Measurements from ENCODE around the gene PAX1.

PAX1 gene

DNA sequence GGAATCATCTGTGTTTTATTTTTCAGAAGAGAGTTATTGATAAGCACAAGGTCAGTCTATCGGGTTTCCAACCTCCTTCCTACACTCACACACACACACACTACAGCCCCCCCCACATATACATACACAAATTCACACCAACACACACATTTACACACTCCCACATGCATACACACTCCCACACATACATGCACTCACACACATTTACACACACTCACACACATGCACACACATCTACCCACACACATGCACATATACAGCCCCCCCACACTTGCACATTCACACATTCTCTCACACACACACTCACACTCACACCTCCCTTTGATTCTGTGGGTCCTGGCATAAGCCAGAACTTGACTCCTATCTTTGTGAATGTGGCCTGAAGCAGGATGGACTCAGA, 34.5 kb upstream of the PAX1 start:
- no peak for TF ChIP-seq SUZ12 (IDR thresholded peaks at IDR 0.05; ENCODE audit: extremely low read depth, insufficient read depth, insufficient read length)
- no peak for TF ChIP-seq ZNF274 (IDR thresholded peaks at IDR 0.05; ENCODE audit: low read depth, low read length)
- TF ChIP-seq YY1 (IDR thresholded peaks at IDR 0.05; ENCODE audit: insufficient read depth, insufficient read length): no peak
- no peak for DNase-seq (ENCODE audit: low read depth, low spot score)
- Histone ChIP-seq H3K9me3 (ENCODE audit: insufficient read depth, low read length) (no peaks in the 10 kb centered on the region), H3K36me3 (ENCODE audit: insufficient read depth, insufficient read length, low read length) (no peaks in the 10 kb centered on the region), H3K27me3 (ENCODE audit: insufficient read depth, insufficient read length) (no peaks in the 10 kb centered on the region), H3K4me3 (ENCODE audit: insufficient read length, low read depth) (no peak overlapping the region), H3K9ac (ENCODE audit: insufficient read length, low read depth) (no peak overlapping the region), H3K4me1 (ENCODE audit: insufficient read depth, insufficient read length) (no peaks in the 10 kb centered on the region)

DNA sequence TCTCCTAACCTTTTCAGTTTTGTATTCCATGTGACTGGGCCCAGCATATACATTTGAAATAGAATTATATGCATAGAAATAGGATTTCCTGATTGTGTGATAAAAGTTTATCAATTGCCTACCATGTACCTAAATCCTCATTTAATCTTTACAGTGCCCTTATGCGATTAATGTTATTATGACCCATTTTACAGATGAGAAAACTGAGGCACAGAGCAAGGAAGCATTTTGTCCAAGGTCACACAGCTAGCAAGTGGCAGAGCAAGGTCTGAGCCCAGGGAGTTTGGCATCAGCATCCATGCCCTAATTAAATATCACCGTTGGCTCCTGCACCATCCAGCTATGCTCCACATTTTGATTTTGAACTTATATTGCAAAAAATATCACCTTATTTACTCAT, 28.2 kb upstream of the PAX1 start:
- Histone ChIP-seq H3K27me3 (ENCODE audit: insufficient read depth, insufficient read length) (no peaks in the 10 kb centered on the region), H3K4me3 (ENCODE audit: insufficient read length, low read depth) (no peak overlapping the region), H3K4me1 (ENCODE audit: insufficient read depth, insufficient read length) (no peaks in the 10 kb centered on the region), H3K9me3 (ENCODE audit: insufficient read depth, low read length) (no peaks in the 10 kb centered on the region), H3K36me3 (ENCODE audit: insufficient read depth, insufficient read length, low read length) (no peaks in the 10 kb centered on the region), H3K9ac (ENCODE audit: insufficient read length, low read depth) (no peak overlapping the region)
- TF ChIP-seq SUZ12 (IDR thresholded peaks at IDR 0.05; ENCODE audit: extremely low read depth, insufficient read depth, insufficient read length): no peak
- no peak for TF ChIP-seq ZNF274 (IDR thresholded peaks at IDR 0.05; ENCODE audit: low read depth, low read length)
- no peak for TF ChIP-seq YY1 (IDR thresholded peaks at IDR 0.05; ENCODE audit: insufficient read depth, insufficient read length)
- no peak for DNase-seq (ENCODE audit: low read depth, low spot score)

DNA sequence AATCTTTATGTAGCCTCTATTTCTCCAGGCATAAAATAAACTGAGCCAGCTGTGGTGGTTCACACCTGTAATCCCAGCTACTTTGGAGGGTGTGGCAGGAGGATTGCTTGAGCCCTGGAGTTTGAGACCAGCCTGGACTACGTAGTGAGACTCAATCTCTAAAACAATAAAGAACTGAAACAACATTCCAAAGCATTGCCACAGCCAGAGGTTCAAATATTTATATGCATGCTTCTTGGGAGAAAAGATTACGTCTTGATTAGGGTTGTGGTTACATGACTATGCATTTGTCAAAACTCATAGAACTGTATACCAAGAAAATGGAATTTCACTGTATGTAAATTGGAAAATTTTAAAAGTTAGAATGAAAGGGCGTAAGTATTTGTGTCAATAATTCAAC, 27.7 kb upstream of the PAX1 start:
- no peaks in the 10 kb centered on the region for H3K9me3 ChIP-seq (ENCODE audit: insufficient read depth, low read length)
- no peaks in the 10 kb centered on the region for H3K36me3 ChIP-seq (ENCODE audit: insufficient read depth, insufficient read length, low read length)
- TF ChIP-seq SUZ12 (IDR thresholded peaks at IDR 0.05; ENCODE audit: extremely low read depth, insufficient read depth, insufficient read length): no peak
- no peak for TF ChIP-seq ZNF274 (IDR thresholded peaks at IDR 0.05; ENCODE audit: low read depth, low read length)
- no peak for TF ChIP-seq YY1 (IDR thresholded peaks at IDR 0.05; ENCODE audit: insufficient read depth, insufficient read length)
- no peak overlapping the region for H3K9ac ChIP-seq (ENCODE audit: insufficient read length, low read depth)
- DNase-seq (ENCODE audit: low read depth, low spot score): no peak
- H3K4me1 ChIP-seq (ENCODE audit: insufficient read depth, insufficient read length): no peaks in the 10 kb centered on the region
- no peaks in the 10 kb centered on the region for H3K27me3 ChIP-seq (ENCODE audit: insufficient read depth, insufficient read length)
- no peak overlapping the region for H3K4me3 ChIP-seq (ENCODE audit: insufficient read length, low read depth)

DNA sequence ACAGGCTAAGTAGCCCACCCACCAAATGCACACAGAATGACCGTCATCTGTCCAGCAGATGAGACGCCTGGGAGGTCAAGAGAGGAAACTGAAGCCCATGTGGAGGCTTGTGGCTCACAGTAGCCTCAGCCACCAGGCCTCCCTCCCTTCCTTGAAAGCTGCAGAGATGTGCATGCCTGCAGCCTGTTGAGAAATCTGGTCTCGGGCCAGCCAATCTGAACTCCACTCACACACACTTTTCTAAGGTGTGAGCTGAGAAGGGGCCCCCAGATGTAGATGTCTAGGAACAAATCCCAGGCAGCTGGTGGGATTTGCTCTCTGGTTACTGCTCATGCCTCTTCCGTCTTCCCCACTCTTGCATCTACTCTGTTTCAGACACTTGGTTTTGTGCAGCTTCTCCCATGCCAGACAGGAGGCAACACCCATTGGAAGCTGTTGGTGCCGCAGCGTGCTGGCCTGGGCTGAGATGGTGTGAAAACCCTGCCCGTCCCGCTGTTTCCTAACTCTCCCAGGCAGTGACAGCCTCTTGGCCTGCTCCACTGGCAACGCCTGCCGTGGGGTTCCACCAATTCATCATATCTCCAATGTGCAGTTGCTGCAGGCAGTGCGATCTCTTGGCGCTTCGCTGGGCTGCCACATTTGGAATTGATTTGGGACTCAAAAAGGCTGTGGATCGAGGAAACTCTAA, 24.1 kb upstream of the PAX1 start:
- Histone ChIP-seq H3K36me3 (ENCODE audit: insufficient read depth, insufficient read length, low read length) (no peaks in the 10 kb centered on the region), H3K9ac (ENCODE audit: insufficient read length, low read depth) (no peak overlapping the region), H3K9me3 (ENCODE audit: insufficient read depth, low read length) (no peaks in the 10 kb centered on the region), H3K27me3 (ENCODE audit: insufficient read depth, insufficient read length) (no peaks in the 10 kb centered on the region), H3K4me1 (ENCODE audit: insufficient read depth, insufficient read length) (no peaks in the 10 kb centered on the region), H3K4me3 (ENCODE audit: insufficient read length, low read depth) (no peak overlapping the region)
- no peak for TF ChIP-seq SUZ12 (IDR thresholded peaks at IDR 0.05; ENCODE audit: extremely low read depth, insufficient read depth, insufficient read length)
- TF ChIP-seq ZNF274 (IDR thresholded peaks at IDR 0.05; ENCODE audit: low read depth, low read length): no peak
- no peak for TF ChIP-seq YY1 (IDR thresholded peaks at IDR 0.05; ENCODE audit: insufficient read depth, insufficient read length)
- no peak for DNase-seq (ENCODE audit: low read depth, low spot score)

DNA sequence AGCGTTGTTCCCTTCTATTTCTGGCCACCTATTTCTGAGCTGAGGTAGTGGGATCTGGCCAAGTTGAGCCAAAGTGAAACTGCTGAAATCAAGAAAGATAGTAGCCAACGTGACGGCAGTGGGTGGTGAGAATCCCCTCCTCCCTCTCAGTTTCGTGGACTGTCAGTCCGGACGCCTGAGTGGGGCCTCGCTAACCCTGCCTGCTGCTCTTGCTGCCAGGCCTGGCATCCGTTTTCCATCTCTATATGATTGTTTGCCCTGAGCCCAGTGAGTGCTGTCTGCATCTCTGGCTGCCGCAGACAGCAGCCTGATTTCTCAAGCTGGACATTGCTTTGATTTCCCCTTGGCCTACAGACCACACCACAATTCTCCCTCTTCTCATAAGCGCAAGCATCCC, 23.5 kb upstream of the PAX1 start:
- H3K36me3 ChIP-seq (ENCODE audit: insufficient read depth, insufficient read length, low read length): no peaks in the 10 kb centered on the region
- H3K27me3 ChIP-seq (ENCODE audit: insufficient read depth, insufficient read length): no peaks in the 10 kb centered on the region
- no peak overlapping the region for H3K4me3 ChIP-seq (ENCODE audit: insufficient read length, low read depth)
- H3K4me1 ChIP-seq (ENCODE audit: insufficient read depth, insufficient read length): no peaks in the 10 kb centered on the region
- no peaks in the 10 kb centered on the region for H3K9me3 ChIP-seq (ENCODE audit: insufficient read depth, low read length)
- H3K9ac ChIP-seq (ENCODE audit: insufficient read length, low read depth): no peak overlapping the region
- TF ChIP-seq SUZ12 (IDR thresholded peaks at IDR 0.05; ENCODE audit: extremely low read depth, insufficient read depth, insufficient read length): no peak
- TF ChIP-seq YY1 (IDR thresholded peaks at IDR 0.05; ENCODE audit: insufficient read depth, insufficient read length): no peak
- no peak for TF ChIP-seq ZNF274 (IDR thresholded peaks at IDR 0.05; ENCODE audit: low read depth, low read length)
- DNase-seq (ENCODE audit: low read depth, low spot score): no peak

DNA sequence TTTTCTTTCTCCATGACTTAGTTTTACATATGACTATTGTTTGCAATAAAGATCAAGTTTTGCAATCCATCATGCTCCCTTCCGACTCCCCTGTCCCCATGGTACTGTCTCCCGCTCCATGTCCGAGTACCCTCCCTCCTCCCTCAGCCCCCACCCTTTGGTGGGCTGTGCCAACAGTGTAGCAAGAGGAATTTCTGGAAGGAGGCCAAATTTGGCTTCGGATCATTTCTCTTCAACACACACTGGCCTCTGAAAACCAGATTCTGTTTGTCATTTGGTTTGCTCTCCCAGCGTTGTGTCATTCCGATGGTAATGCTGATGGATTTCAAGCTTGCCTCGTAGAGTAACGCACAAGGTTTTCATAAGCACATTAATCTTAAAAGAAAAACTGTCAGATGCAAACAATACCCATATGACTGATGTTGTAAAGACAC, 22.9 kb upstream of the PAX1 start:
- H3K4me1 ChIP-seq (ENCODE audit: insufficient read depth, insufficient read length): no peaks in the 10 kb centered on the region
- H3K9ac ChIP-seq (ENCODE audit: insufficient read length, low read depth): no peak overlapping the region
- no peaks in the 10 kb centered on the region for H3K27me3 ChIP-seq (ENCODE audit: insufficient read depth, insufficient read length)
- TF ChIP-seq YY1 (IDR thresholded peaks at IDR 0.05; ENCODE audit: insufficient read depth, insufficient read length) (no peak), ZNF274 (IDR thresholded peaks at IDR 0.05; ENCODE audit: low read depth, low read length) (no peak), SUZ12 (IDR thresholded peaks at IDR 0.05; ENCODE audit: extremely low read depth, insufficient read depth, insufficient read length) (no peak)
- no peak overlapping the region for H3K4me3 ChIP-seq (ENCODE audit: insufficient read length, low read depth)
- no peaks in the 10 kb centered on the region for H3K9me3 ChIP-seq (ENCODE audit: insufficient read depth, low read length)
- no peak for DNase-seq (ENCODE audit: low read depth, low spot score)
- H3K36me3 ChIP-seq (ENCODE audit: insufficient read depth, insufficient read length, low read length): no peaks in the 10 kb centered on the region

DNA sequence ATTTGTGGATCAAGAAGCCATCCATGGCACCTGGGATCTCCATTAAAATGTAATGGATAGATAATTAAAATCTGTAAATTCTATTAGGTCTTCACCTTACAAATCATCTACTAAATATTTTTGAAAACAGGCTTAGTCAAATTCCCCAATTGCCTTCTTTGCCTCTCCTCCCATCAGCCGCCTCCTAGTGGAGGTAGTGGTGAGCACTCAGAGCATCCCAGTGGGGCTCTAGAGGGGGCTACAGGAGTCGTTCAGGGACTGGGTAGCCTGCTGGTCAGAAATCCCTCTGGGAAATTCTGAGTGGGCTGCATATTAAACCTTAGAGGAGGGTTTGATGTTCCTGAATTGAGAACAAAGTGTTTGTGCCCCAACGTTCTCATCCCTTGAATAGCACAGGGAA, 20.8 kb upstream of the PAX1 start:
- H3K9ac ChIP-seq (ENCODE audit: insufficient read length, low read depth): no peak overlapping the region
- no peak overlapping the region for H3K4me3 ChIP-seq (ENCODE audit: insufficient read length, low read depth)
- H3K27me3 ChIP-seq (ENCODE audit: insufficient read depth, insufficient read length): no peaks in the 10 kb centered on the region
- no peaks in the 10 kb centered on the region for H3K9me3 ChIP-seq (ENCODE audit: insufficient read depth, low read length)
- no peaks in the 10 kb centered on the region for H3K4me1 ChIP-seq (ENCODE audit: insufficient read depth, insufficient read length)
- no peak for TF ChIP-seq SUZ12 (IDR thresholded peaks at IDR 0.05; ENCODE audit: extremely low read depth, insufficient read depth, insufficient read length)
- TF ChIP-seq YY1 (IDR thresholded peaks at IDR 0.05; ENCODE audit: insufficient read depth, insufficient read length): no peak
- TF ChIP-seq ZNF274 (IDR thresholded peaks at IDR 0.05; ENCODE audit: low read depth, low read length): no peak
- DNase-seq (ENCODE audit: low read depth, low spot score): no peak
- H3K36me3 ChIP-seq (ENCODE audit: insufficient read depth, insufficient read length, low read length): no peaks in the 10 kb centered on the region
